H1 (cell line): ENCODE results near the gene MRFAP1L1.

Source experiments
- CEBPB ChIP-seq: IDR thresholded peaks from 2 replicates; pipeline ENCODE4 v1.6.1; 2012; ENCODE audit warnings: low read depth, low read length
- CHD2 ChIP-seq: IDR thresholded peaks from 2 replicates; pipeline ENCODE4 v1.6.1; 2012; ENCODE audit warnings: low read length, improper control_type of control experiment
- EZH2 ChIP-seq: fragments of 200-600 bp; sonication (generic); IDR thresholded peaks from 2 replicates; pipeline ENCODE4 v1.7.1; 2012; ENCODE audit warnings: low read depth, mild to moderate bottlenecking, moderate library complexity, low read length, inconsistent platforms; ENCODE audit not compliant: severe bottlenecking
- MAFK ChIP-seq: IDR thresholded peaks from 2 replicates; pipeline ENCODE4 v1.6.1; 2012; ENCODE audit warnings: low read depth, mild to moderate bottlenecking, improper control_type of control experiment, low read length
- POLR2AphosphoS5 ChIP-seq: IDR thresholded peaks from 2 replicates; pipeline ENCODE4 v1.6.1; 2011; ENCODE audit warnings: low read depth, low read length

- TF ChIP-seq EZH2 (no peak), MAFK (no peak), CEBPB (no peak), CHD2 (no peak), POLR2AphosphoS5 (no peak)
Observed at GRCh38 chr4:6755088-6755753, 45.6 kb upstream of the MRFAP1L1 start.
